Astrocyte of the spinal cord (primary cell): ENCODE results near the gene LAIR2.
"Not testable (repeated sequence)": the region's sequence is repeated elsewhere in the genome, so short reads cannot be mapped to it uniquely, and the experiment has no call there.

Experiments
- DNase-seq: peaks from one replicate; pipeline ENCODE4 v3.0.0; 2011; ENCODE audit warnings: low read depth, low spot score
- H3K4me3 ChIP-seq: 2 replicates; pipeline ENCODE4 v1.5.1; 2011; ENCODE audit warnings: low read depth, mild to moderate bottlenecking, low read length, moderate library complexity
- in situ Hi-C: cut with HindIII; loops from 2 replicates; pipeline ENCODE4 v1.10.0; 2017; ENCODE audit warnings: low sequenced_read_pairs
- TF ChIP-seq, protein P1 (sequence below): IDR thresholded peaks from 2 replicates; pipeline ENCODE4 v1.5.1; 2012; ENCODE audit warnings: low read depth, mild to moderate bottlenecking, low read length, inconsistent platforms

Gene LAIR2

DNA sequence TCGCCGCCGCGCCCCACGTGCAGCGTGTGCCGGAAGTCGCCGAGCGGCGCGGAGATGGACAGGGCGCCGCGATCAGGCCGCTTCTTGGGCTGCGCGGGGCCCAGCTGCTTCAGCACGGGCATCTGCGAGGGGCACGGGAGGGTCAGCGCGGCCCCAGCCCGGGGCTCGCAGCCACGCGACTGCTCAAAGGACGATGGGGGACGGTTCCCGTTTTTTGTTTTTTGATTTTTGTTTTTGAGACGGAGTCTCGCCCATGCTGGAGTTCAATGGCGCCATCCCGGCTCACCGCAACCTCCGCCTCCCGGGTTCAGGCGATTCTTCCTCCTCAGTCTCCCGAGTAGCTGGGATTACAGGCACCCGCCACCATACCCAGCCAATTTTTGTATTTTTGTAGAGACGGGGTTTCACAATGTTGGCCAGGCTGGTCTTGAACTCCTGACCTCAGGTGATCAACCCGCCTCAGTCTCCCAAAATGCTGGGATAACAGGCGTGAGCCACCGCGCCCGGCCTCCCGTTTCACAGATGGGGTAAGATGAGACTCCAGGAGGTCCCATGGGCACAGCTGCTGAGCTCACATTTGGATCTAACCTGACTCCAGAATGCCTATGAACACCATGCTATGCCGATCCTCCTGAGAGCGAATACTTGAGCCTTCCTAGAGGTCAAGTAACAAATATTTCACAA is 37.1 kb upstream of the LAIR2 start:
- no peak for DNase-seq
- no peak overlapping the region for H3K4me3 ChIP-seq
- TF ChIP-seq, protein P1, sequence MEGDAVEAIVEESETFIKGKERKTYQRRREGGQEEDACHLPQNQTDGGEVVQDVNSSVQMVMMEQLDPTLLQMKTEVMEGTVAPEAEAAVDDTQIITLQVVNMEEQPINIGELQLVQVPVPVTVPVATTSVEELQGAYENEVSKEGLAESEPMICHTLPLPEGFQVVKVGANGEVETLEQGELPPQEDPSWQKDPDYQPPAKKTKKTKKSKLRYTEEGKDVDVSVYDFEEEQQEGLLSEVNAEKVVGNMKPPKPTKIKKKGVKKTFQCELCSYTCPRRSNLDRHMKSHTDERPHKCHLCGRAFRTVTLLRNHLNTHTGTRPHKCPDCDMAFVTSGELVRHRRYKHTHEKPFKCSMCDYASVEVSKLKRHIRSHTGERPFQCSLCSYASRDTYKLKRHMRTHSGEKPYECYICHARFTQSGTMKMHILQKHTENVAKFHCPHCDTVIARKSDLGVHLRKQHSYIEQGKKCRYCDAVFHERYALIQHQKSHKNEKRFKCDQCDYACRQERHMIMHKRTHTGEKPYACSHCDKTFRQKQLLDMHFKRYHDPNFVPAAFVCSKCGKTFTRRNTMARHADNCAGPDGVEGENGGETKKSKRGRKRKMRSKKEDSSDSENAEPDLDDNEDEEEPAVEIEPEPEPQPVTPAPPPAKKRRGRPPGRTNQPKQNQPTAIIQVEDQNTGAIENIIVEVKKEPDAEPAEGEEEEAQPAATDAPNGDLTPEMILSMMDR: no peak
- in situ Hi-C loops: no loop called here

DNA sequence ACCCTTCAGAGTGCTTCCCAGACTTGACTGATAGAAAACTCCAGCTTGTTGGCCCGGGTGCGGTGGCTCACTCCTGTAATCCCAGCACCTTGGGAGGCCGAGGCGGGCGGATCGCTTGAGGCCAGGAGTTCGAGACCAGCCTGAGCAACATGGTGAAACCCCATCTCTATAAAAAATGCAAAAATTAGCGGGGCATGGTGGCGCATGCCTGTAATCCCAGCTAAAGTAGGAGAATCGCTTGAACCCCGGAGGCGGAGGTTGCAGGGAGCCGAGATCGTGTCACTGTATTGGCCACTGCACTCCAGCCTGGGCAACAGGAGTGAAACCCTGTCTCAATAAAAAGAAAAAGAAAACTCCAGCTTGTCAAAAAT is 36.5 kb upstream of the LAIR2 start:
- H3K4me3 ChIP-seq, DNase-seq, in situ Hi-C loops: not testable (repeated sequence)

DNA sequence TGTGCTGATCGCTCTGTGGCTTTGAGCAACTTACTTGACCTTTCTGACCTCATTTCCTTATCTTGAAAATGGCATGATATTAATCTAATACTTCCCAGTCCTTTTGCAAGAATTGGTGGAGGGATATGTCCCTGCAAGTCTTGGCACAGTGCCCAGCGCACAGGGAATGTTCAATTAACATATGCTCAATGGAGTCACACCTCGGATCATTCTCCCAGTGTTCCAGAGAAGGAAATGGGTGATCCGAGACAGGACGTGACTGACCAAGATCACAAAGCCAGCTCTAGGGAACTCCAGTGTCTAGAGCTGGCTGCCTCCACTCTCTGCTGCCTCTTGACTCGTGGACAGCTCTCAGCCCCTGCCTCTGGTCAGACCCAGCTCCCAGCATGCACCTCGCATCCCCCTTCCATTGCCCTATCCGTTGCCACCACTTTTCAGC is 33.1 kb upstream of the LAIR2 start:
- TF ChIP-seq, protein P1: no peak
- in situ Hi-C loops: no loop called here
- no peak for DNase-seq
- no peak overlapping the region for H3K4me3 ChIP-seq

DNA sequence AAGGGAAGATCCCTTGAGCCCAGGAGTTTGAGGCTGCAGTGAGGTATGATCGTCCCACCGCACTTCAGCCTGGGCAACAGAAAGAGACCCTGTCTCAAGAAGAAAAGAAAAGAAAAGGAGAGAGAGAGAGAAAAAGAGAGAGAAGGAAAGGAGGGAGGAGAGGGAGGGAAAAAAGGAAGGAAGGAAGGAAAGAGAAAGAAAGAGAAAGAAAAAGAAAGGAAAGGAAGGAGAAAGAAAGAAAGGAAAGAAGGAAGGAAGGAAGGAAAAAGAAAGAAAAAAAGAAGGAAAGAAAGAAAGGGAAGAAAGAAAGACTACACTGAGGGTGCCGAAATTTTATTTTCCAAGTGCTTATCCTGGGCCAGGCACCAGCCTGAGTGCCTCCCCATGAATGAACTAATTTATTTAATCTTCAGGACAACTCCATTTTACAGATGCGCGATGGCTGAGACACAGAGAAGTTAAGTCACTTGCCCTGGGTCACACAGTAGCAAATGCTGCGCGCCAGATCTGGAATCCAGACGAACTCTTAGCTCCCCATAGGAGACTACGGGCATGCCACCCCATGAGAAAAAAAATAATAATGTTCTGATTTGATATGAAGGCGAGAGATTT is 32.2 kb upstream of the LAIR2 start:
- no peak overlapping the region for H3K4me3 ChIP-seq
- no peak for DNase-seq
- in situ Hi-C loops: no loop called here
- TF ChIP-seq, protein P1: no peak

DNA sequence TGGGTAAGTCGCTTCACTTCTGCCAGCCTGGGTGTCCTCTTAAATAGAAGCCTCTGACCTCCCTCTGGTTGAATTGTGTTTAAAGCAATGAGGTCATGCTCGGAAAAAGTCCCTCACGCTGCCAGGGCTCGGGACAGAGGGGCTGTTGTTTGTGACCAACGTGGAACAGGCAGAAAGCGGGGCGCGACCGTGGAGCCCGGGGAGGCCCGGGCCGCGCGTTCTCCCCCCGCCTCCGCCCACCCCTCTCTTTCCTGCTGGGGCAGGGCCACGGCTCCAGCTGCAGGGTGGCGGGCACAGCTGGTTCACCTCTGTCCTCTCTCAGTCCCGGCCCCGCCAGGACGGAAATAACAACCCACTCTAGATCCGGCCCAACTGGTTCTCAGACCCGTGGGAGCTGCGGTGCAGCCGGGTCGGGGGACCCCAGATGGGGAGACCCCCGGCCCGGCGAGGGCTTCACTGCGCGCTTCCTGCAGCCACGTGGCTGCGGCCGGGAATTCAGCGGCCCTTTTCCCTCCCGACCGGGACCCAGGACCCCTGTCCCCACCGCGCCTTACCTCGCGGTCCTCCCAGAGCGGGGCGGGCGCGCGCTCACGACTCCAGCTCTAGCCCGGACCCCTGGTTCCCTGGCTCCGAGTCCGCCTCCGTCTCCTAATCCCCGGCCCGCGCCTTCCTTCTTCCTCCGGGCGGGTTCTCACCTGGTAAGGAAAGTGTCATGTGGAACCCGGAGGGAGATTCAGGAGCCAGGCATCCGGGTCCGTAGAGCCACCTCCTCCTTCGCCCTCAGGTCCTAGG is 31.4 kb upstream of the LAIR2 start:
- in situ Hi-C loops: no loop called here
- TF ChIP-seq, protein P1: no peak
- no peak for DNase-seq
- H3K4me3 ChIP-seq: peak overlapping the region; percentile 39

DNA sequence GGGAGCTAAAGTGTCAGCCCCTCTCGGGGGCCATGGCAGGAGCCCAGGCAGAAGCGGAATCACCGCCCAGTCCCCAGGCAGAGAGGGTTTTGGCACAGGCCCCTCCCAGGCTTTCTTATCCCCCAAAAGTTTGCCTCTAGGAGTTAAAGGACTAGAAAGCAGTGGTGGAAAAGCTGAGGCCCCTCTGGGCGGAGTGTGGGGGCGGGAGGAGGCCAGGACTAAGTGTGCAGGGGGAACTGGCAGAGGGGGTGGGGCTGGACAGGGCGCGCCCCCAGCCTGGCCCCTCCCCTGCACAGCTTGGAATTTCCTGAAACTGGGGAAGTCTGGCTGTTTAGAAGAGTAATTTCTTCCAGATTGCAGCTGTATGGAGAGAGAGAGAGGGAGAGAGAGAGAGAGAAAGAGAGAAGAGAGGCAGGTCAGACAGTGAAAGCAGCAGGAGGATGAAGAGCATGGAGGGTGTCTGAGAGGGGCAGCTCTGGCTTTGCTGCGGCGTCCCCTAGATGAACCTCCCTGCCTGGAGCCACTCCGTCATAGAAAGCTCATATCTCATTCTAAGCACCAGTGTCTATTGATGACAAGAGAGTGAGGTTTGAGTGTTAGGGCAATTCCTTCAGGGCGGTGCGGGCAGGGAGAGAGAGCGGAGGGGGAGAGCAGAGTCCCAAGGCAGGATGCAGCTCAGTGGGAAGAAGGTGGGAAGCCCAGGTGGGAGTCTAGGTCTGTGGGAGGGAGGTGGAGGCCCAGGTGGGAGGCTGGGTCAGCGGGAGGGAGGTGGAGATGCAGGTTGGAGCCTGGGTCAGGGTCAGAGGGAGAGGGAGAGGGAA is 29.4 kb upstream of the LAIR2 start, which contains the start of gene CDC42EP5:
Gene CDC42EP5 (minus strand): TSS at position 226 of the 821 bp plus-strand sequence. CDS start 7,749 bp downstream, outside the sequence.
- peak; percentile 85 for DNase-seq
- TF ChIP-seq, protein P1: no peak
- peak within 1 kb of the TSS; percentile 57 for H3K4me3 ChIP-seq
- in situ Hi-C loops: no loop called here
